B cell (primary cell): Measurements from ENCODE around the gene LRRC37A3. TPM values are rescaled to one million over a fixed set of nuclear protein-coding genes. Genes with fewer than 3 reads are reported as not detected.
A peak's percentile ranks its signal among the peaks of the same experiment; 100 is the strongest.
"Not testable (repeated sequence)": the region's sequence is repeated elsewhere in the genome, so short reads cannot be mapped to it uniquely, and the experiment has no call there.

Experiments
- ATAC-seq: fragments of 200-7000 bp; cut with Tn5 transposase; one replicate; pipeline ENCODE4 v1.10.0; 2021; ENCODE audit warnings: low read depth, mild to moderate bottlenecking, moderate number of reproducible peaks, moderate library complexity
- CTCF ChIA-PET: fragments of 350-600 bp; sonication (Branson Sonifier 250); formaldehyde crosslinking; loops from one replicate; lab custom pipeline; 2021; ENCODE audit warnings: antibody characterized with exemption, inconsistent platforms; lab: Charles Lee
- POLR2A ChIA-PET: fragments of 350-600 bp; sonication (Branson Sonifier 250); formaldehyde crosslinking; loops from one replicate; lab custom pipeline; 2021; ENCODE audit warnings: antibody characterized with exemption; lab: Charles Lee
- DNase-seq: peaks from one replicate; pipeline ENCODE4 v3.0.0; 2013
- H2AFZ ChIP-seq: 2 replicates; pipeline ENCODE4 v1.6.1; 2012; ENCODE audit warnings: mild to moderate bottlenecking, low read depth, low read length; ENCODE audit not compliant: insufficient read depth, poor library complexity, severe bottlenecking
- H3K27ac ChIP-seq, 2 donors: 1 replicate in 1 of 2; 2 replicates in 1 of 2; pipeline ENCODE4 v1.5.1; 2012 to 2013; ENCODE audit warnings: low read length in 2 of 2, mild to moderate bottlenecking in 2 of 2, moderate library complexity in 1 of 2
- H3K27me3 ChIP-seq, 4 experiments: fragments of 200-600 bp in 1 of 4; sonication (generic) in 1 of 4; replicated peaks in 1 of 4; 1 replicate in 2 of 4; 2 replicates in 2 of 4; pipeline versions ENCODE4 v1.6.1 to v1.7.0; 2013 to 2016; ENCODE audit warnings: low read length in 3 of 4, mild to moderate bottlenecking in 2 of 4, mixed read lengths in 1 of 4, moderate library complexity in 1 of 4; ENCODE audit not compliant: insufficient read depth in 4 of 4, control insufficient read depth in 3 of 4; ENCODE audit errors: control extremely low read depth in 1 of 4
- H3K36me3 ChIP-seq, 2 experiments: replicated peaks in 1 of 2; 1 replicate in 1 of 2; 2 replicates in 1 of 2; pipeline versions ENCODE4 v1.6.1 to v1.7.1; 2013; ENCODE audit warnings: low read length in 1 of 2; ENCODE audit not compliant: insufficient read depth in 2 of 2, control insufficient read depth in 1 of 2; ENCODE audit errors: control extremely low read depth in 1 of 2, extremely low read depth in 1 of 2
- H3K4me1 ChIP-seq, 2 donors: fragments of 200-600 bp in 1 of 2; sonication (generic) in 1 of 2; 1 replicate in 1 of 2; 2 replicates in 1 of 2; pipeline versions ENCODE4 v1.5.1 to v1.6.1; 2013 to 2017; ENCODE audit warnings: low read length in 2 of 2; ENCODE audit not compliant: control insufficient read depth in 2 of 2, insufficient read depth in 2 of 2
- H3K4me2 ChIP-seq: replicated peaks from 2 replicates; pipeline ENCODE3; 2012; ENCODE audit warnings: mild to moderate bottlenecking, low read depth, low read length; ENCODE audit not compliant: poor library complexity, severe bottlenecking
- H3K4me3 ChIP-seq, 5 experiments: fragments of 200-600 bp in 1 of 5; sonication (generic) in 1 of 5; 1 replicate in 3 of 5; 2 replicates in 2 of 5; pipeline versions ENCODE4 v1.5.1 to v1.7.0; 2011 to 2016; ENCODE audit warnings: low read length in 4 of 5, mild to moderate bottlenecking in 4 of 5, low read depth in 2 of 5, control low read depth in 1 of 5, moderate library complexity in 1 of 5; ENCODE audit not compliant: insufficient read depth in 1 of 5; ENCODE audit errors: control extremely low read depth in 1 of 5, extremely low read depth in 1 of 5
- H3K79me2 ChIP-seq: fragments of 200-600 bp; sonication (generic); one replicate; pipeline ENCODE4 v1.6.0; 2016; ENCODE audit warnings: low read length; ENCODE audit not compliant: control insufficient read depth, insufficient read depth
- H3K9ac ChIP-seq: fragments of 200-600 bp; sonication (generic); 2 replicates; pipeline ENCODE4 v1.6.1; 2017; ENCODE audit warnings: mild to moderate bottlenecking, low read length, moderate library complexity
- H3K9me3 ChIP-seq, 3 donors: one replicate each; pipeline versions ENCODE4 v1.6.1 to v1.7.1; 2013; ENCODE audit warnings: low read length in 2 of 3; ENCODE audit not compliant: control insufficient read depth in 2 of 3, insufficient read depth in 1 of 3; ENCODE audit errors: control extremely low read depth in 1 of 3
- H4K20me1 ChIP-seq: 2 replicates; pipeline ENCODE4 v1.6.0; 2012; ENCODE audit warnings: mild to moderate bottlenecking, low read length; ENCODE audit not compliant: insufficient read depth, control insufficient read depth, poor library complexity, severe bottlenecking
- H3K27ac Mint-ChIP-seq: one replicate; pipeline ENCODE4 v1.8.0; 2021; ENCODE audit warnings: mixed read lengths
- H3K27me3 Mint-ChIP-seq: one replicate; pipeline ENCODE4 v1.8.0; 2021; ENCODE audit warnings: mixed read lengths
- H3K4me1 Mint-ChIP-seq: one replicate; pipeline ENCODE4 v1.8.0; 2021; ENCODE audit warnings: mixed read lengths
- H3K4me3 Mint-ChIP-seq: one replicate; pipeline ENCODE4 v1.8.0; 2021; ENCODE audit warnings: mixed read lengths
- H3K9me3 Mint-ChIP-seq: one replicate; pipeline ENCODE4 v1.8.0; 2022; ENCODE audit warnings: mixed read lengths; ENCODE audit not compliant: insufficient read depth
- WGBS: methylation state at CpG from one replicate; pipeline ENCODE4 v1.1.5; 2013; ENCODE audit warnings: missing lambda C conversion rate; ENCODE audit not compliant: insufficient coverage; 5-methylcytosine and 5-hydroxymethylcytosine counted together
- intact Hi-C: fragments of 100-400 bp; cut with micrococcal nuclease; formaldehyde crosslinking; loops from one replicate; pipeline ENCODE4 v1.10.0; 2022
- polyA plus RNA-seq: library from polyadenylated mRNA; depleted of rRNA; stranded (reverse); fragments of >200 nt; gene quantifications from 2 replicates; pipeline ENCODE4 v1.2.3, GENCODE V29; 2012
- small RNA-seq: library from RNA; depleted of rRNA; stranded (forward); fragments of <200 nt; gene quantifications from one replicate; pipeline ENCODE3, GENCODE V24; 2012; ENCODE audit warnings: low replicate concordance, low read depth; ENCODE audit not compliant: insufficient read length
- total RNA-seq, 2 donors: library from RNA; stranded (reverse); fragments of 120-200 nt in 1 of 2; gene quantifications; 1 replicate in 1 of 2; 2 replicates in 1 of 2; pipeline versions ENCODE4 v1.2.3 to v1.2.4, GENCODE V29; 2013 to 2022

The LRRC37A3 gene
- total and polyA plus RNA-seq, 2 donors (not counting 1 experiment from before 2014, with no cell fraction given), result 5.3 to 67.2 TPM

DNA sequence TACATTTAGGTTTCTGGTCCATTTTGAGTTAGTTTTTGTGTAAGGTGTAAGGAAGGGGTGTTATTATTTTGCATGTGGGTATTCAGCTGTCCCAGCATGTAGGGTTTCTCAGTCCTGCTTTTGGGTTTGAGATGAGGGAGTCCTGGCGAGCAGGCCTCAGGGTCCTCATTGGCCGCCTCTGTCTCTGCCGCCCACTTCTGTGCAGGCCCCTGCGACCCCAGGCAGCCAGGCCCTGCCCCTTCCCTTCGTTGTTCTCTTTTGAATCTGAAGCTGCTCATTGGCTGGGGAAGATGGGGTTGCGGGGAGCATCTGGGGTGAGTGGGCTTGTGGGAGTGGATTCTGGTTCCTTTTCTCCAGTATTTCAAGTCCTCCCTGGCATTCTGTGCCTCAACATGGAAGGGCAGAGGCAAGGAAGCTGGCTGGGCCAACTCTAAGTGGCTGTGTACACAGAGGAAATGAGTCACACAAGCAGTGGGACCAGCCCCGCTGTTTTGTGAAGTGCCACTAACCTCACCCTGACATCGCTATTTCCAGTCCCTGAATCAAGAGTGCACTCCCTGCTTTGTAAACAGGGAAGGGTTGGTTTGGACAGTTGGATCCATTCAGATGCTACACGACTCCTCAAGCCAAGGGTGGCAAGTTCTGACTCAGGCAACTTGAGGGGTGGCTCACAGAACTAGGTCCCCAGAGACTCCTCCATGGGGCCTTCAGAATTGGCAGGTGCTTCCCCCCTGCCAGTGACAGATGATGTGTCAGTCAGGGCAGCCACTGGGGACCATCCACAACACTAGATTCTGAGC, 110.9 kb downstream of the LRRC37A3 start:
- H3K9ac ChIP-seq, H3K36me3 ChIP-seq, CTCF ChIA-PET, H3K27me3 Mint-ChIP-seq, H3K9me3 Mint-ChIP-seq, H3K79me2 ChIP-seq, POLR2A ChIA-PET, H3K9me3 ChIP-seq, H3K27me3 ChIP-seq, H3K4me3 ChIP-seq, intact Hi-C loops, H3K4me2 ChIP-seq, H4K20me1 ChIP-seq, H2AFZ ChIP-seq: not testable (repeated sequence)
- ATAC-seq (peak; percentile 100), DNase-seq (peak; percentile 80)
- WGBS, result 0% methylated on average over 1 of the region's 9 CpGs
- H3K4me1 ChIP-seq, result peaks cover 12 to 26% of the 10 kb centered on the region in 2 donors
- Mint-ChIP-seq H3K4me1 (peaks cover 20% of the 10 kb centered on the region), H3K27ac (peak overlapping the region; percentile 82), H3K4me3 (peak overlapping the region; percentile 34)
- peak overlapping the region; percentile 4 to 41 for H3K27ac ChIP-seq

Small RNAs within 50 kb of the gene (small RNA-seq; reads per million reads assigned to genes)
- gene AC037487.3 (not detected), gene AC103810.6 (not detected), gene AC103810.7 (not detected), gene RDM1P4 (not detected), gene RN7SL404P (not detected), gene RNU7-115P (not detected)

Other genes with a start within 250 kb of the LRRC37A3 start
- gene GNA13, start 137.3 kb upstream of the LRRC37A3 start, total RNA-seq, result 105 and 106 TPM in 2 replicates
- gene GNA13, start 137.3 kb upstream of the LRRC37A3 start, polyA plus RNA-seq, result 28.9 and 97.9 TPM in 2 replicates
- 3.4 and 4.4 TPM in 2 replicates for gene RGS9, start 217.9 kb upstream of the LRRC37A3 start, total RNA-seq
- 0.36 and 0.45 TPM in 2 replicates for gene RGS9, start 217.9 kb upstream of the LRRC37A3 start, polyA plus RNA-seq